Stimulated activated CD8-positive, alpha-beta memory T cell treated with anti-CD3 and anti-CD28 coated beads, Interleukin-4, amount 100 ng/mL, for 24 hours (primary cell): ENCODE results near the gene CYB561.

Experiments
- DNase-seq: peaks from one replicate; pipeline ENCODE4 v3.0.0-alpha.2; 2020; ENCODE audit warnings: low read depth

CYB561 gene

GRCh38 chr17:63448655-63449054 is 2.5 kb upstream of the CYB561 start:
- DNase-seq = no peak

DNA sequence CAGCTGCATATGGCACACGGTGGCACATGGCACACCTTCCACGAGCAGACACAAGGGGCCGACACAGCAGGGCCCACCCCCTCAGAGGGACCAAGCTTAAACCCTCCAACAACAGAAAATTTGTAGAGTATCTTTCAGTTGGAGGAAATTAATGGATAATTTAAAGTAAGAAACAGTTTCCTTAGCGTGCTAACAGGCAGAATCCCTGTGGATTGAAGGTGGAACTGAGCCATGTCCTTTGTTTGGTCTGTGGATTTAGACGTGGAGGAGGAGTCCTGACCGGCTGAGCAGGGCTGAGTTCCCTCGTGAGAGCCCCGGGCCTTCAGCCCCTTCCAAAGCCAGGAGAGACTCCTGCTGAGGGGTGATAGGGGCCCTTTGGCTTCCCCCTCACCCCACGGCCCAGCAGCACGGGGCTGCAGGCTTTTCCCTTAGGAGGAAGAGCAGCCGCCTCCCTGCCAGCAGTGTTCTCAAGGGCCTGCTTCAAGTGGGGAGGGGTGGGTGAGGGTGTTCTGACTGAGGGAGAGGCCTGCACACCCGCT is 1.4 kb upstream of the CYB561 start:
- DNase-seq = no peak

DNA sequence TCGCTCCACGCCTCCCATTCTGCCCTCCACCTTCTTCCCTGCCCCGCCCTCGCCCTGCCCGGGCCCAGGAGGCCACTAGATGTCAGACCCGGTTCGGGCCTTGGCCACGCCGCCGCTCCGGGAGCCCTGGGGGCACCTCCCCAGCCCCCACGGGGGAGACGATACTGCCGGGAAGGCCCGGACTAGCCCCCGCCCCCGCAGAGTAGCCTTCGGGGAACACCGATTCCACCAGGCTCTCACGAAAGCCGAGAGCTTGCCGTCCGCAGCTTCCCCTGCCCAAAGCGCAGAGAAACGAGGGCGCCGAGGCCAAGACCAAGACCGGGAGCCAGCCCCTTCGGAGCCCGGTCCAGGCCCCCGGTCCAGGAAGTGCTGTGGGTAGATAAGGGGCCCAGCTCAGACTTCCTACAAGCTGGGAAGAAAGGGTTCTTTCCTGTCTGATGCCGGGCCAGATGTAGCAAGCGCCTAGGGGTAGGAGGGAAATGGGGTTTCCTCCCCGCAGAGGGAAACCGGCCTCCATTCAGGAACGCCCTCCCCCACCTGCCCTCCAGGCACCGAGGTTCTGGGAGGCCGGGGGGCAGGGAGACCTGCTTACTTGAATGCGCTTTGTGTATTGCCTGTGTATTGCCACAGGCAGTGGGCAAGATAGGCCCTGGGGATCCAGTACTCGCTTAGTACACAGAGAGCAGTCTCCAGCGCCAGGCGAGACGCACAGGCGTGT is 806 bp upstream of the CYB561 start:
- peak; percentile 24 for DNase-seq

DNA sequence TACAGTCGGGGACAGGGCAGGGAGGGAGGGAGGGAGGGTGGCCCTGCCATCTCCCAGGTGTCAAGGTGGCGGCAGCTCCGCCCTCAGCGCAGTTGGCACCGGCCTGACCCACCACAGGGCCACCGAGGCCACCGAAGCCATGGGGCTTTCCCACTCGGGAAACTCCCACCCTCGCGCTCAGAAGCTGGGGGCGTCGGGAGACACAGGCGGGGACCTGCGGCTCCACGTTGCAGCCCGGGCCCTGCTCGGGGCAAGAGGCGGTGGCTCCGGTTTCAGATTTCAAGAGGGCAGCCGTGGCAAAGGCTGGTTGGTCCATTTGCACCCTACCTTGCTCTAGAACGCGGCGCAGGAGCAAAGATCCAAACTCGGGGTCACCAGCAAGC is 544 bp downstream of the CYB561 start:
- peak; percentile 50 for DNase-seq

- DNase-seq = no peak
Measured at GRCh38 chr17:63445065-63445464, 1.0 kb downstream of the CYB561 start.

GRCh38 chr17:63444457-63444856 is 1.6 kb downstream of the CYB561 start:
- DNase-seq = no peak

GRCh38 chr17:63443053-63443452 is 3.1 kb downstream of the CYB561 start:
- no peak for DNase-seq

GRCh38 chr17:63442549-63443035 is 3.5 kb downstream of the CYB561 start:
- DNase-seq = no peak

DNA sequence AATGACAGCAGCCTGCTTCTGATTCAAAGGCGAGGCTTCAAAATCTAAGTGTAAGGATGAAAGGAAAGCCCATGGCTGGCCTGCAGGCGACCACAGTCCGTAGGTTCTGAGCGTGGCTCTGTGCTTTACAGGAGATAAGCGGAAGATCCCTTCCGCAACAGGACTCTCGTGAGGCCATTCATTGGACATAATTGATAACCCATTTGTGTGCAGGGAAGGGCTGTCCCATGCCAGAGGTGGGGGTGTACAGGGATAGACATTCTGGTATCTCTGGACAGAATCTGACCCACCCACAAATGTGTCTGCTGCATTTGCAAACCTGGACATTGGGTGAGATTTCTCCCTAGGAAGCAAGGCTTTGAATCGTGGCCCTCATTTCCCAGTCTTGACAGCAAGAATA is 4.0 kb downstream of the CYB561 start:
- DNase-seq = no peak

DNA sequence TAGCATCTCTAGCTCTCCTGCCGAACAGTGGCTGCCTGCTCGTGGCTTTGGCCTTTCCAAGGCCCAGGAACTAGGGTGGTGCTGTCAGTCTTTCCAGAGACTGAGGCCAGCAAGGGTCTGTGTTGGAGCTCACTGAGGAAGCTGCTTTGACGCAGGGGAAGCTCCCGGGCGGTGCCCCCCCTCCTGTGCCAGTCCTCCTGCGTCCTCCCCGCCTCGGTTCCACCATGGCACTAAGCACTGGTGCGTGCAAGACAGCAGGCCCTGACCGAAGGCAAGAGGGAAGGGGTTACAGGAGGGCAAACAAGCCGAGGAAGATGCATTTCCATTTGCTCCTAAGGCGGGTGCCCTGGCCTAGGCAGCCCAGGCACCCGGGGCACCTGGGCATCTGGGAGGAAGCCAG is 4.5 kb downstream of the CYB561 start:
- no peak for DNase-seq

- DNase-seq = no peak
Measured at GRCh38 chr17:63440770-63441335, 5.3 kb downstream of the CYB561 start.

DNA sequence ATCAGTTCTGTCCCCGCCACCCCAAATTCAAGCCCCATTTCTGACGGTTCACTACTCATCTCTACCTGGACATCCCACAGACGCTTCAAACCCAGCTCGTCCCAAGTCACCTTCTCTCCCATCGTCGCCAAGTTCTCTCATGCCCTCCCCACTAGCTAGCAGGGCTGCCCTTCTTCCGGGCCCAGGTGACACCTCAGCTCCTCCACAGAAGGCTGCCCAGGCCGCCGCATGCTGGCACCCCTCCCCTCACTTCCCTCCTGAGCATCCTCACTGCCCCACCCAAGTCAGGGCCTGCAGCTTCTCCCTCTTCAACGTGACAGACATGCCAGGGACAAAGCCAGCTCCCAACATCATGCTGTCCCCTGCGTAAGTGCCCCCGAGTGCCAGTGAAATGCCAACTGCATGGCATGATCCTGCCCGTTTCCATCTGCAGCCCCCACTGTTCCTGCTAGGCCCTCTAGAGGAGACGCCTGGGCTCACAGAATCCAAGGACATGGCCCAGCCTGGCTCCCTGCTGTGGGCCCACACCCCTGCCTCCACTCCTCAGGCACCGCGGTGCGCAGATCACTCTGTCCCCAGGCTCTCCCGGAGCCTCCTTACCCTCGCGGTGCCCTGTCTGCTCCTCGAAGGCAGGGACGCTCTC is 5.9 kb downstream of the CYB561 start:
- DNase-seq = no peak

DNA sequence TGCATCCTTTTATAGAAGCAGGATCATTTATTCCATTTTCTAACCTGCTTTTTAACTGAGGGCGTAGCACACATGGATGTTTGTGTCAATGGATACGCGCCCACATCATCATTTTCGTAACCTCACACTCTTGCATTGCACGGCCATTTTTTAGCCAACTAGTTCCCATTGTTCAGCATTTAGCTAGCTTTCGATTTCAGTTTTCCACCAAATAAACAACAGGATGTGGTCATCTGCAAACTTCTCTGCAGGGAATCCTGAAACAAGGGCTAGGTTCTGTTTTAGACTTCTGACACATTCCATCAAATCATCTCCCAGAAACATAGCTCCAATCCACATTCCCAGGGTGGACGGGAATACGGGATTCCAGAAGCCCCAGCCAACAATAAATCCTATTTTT is 6.4 kb downstream of the CYB561 start:
- DNase-seq = no peak

DNA sequence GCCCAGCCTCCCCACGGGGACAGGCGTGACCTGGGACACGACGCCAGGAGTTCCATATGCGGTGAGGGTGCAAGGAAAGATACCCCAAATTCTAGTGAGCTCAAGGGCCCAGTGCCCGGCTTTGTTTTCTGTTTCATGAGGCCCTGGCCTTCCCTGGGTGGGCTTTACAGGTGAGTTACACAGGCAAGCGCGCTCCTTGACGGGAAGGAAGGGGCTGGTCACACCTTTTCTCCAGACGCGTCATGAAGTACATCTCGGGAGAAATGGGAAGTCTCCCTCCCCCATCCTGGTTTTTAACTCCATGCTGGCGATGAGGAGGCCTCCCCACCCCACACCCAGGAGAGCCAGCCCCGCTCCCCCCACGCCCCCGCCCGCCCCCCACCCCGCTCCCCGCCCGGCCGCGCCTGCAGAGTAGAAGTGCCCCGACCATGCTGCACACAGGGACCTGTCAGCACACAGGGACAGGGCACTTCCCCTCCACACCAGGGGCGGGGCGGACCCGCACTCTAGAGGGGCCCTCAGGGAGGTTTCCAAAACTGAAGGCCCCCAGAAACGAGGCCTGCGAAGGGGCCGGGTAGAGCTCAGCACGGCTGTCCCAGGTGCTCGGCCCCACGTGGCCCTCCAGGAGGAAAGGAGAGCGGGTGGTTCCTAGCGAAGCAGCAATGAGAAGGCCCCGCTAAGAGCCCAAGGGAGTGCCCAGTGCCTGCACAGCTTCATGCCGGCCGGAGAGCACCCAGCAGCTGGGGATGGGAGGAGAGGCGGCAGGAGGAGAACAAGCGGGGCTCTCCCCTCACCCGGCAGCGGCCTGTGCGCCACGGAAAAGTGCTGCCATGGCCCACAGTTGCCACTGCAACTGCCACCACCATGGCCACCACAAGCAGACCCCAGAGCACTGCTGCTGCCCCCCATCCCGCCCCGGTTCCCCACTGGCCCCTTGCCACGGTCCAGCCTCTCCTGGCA is 7.7 kb downstream of the CYB561 start:
- no peak for DNase-seq

DNA sequence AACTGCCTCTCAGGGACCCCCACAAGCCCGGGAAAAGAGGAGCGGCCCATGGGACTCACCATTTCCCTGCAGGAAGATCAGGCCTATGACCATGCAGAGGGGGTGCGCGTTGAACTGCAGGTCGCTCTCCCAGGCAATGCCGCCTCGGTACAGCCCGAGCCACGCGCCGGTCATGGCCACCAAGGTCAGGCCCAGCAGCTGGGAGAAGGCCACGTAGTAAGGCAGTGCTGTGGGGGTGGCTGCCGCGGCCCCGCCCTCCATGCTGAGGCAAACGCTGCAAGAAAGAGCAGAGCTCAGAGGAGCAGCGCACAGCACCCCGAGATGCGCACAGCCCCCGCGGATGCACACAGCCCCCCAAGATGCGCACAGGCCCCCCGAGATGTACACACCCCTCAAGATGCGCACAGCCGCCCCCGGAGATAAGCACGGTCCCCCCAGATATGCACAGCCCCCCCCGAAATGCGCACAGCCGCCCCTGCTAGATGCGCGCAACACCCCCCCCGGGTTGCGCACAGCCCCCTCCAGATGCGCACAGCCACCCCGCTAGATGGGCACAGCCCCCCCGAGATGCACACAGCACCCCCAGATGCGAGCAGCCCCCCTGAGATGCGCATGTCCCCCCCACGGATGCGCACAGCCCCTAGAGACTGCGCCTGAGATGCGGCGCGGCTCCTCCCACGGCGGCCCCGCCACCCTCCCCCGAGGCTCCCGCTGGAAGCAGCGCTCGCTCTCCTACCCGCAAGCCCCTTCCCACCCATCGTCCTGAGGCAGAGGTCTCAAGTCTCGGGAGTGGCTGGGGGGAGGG is 8.6 kb downstream of the CYB561 start:
- no peak for DNase-seq

- no peak for DNase-seq
Measured at GRCh38 chr17:63436523-63437110, 9.5 kb downstream of the CYB561 start.

DNA sequence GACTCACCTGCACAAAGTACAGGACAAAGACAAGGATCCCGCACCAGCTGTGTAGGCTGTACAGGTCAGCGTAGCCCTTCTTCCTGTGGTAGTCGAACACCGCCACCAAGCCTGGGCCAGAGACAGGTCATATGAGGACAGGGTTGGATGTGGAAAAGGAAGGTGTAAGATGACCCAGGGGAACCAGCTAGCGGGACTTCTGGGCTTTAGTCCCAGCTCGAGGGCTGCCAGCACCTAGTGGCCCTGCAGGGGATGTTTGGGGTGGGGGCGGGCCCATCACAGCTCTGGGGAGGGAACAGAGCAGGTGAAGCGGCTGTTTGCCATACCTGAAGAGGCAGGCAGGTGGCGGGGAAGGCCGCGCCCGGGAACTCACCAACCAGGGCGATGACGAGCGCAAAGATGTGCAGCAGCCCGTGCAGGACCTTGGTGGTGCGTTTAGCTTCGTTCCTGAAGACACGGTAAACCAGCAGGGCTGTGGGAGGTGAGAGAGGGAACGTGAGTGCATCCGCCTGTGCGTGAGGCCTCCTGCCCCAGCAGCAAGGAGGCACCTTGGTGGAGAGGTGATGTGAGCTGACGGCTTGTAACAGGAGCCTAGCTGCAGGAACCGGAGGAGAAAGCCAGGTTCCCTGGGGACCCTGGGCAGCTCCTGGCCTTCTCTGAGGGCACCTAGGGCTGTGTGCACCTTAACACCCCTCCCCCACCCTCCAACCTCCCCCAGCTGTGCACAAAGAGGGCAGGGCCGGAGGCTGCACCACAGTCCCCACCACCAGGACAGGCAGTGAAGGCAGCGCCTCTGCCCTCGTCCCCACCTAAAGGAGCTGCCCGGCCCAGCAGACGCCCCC is 10.2 kb downstream of the CYB561 start:
- no peak for DNase-seq

DNA sequence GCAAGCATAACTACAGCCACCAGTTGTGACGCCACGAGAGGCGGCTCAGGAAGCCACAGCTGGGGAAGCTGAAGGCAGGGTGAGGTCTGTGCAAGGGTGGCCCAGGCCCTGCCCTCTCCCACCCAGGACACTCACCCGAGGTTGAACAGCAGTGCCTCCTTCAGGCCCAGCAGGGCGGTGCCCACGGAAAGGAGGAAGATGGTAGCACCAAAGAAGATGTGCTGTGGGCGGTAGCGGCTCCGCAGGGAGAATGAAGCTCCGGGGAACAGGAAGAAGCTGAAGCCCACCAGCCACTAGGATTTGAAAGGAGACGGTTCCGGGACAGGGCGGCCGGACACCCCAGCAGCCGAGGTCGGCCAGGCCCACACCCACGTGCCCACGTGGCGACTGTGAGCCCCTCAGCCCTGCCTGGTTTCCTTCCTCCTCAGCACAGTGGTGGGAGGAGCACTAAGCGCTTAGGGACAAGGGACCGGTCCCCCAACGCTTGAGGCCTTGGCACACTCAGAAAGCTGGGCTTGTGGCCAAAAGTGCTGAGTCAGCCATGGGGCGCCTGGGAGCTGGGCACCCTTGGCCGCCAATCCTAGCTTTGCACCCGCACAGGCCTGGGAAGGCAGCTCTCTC is 11.0 kb downstream of the CYB561 start:
- DNase-seq = no peak
